ENCODE results near the gene PDIA5. TPM values are rescaled to one million over a fixed set of nuclear protein-coding genes. Genes with fewer than 3 reads are reported as not detected.
A peak's percentile ranks its signal among the peaks of the same experiment; 100 is the strongest.

The PDIA5 gene
- total RNA-seq, 6 donors from 2014 or later = 25.1 to 38.8 (median 32.9) TPM

- H3K27ac ChIP-seq = no peak overlapping the region
- no peak for ATAC-seq (ENCODE audit: low FRiP score in 2 of 2)
- H3K4me3 ChIP-seq = no peak overlapping the region
- no peak for DNase-seq
- H3K27me3 ChIP-seq = no peaks in the 10 kb centered on the region
- WGBS, 2 donors = 94 to 98% methylated on average over 1 of the region's 1 CpG
- H3K9me3 ChIP-seq = no peaks in the 10 kb centered on the region
- no peak for TF ChIP-seq POLR2A (IDR thresholded peaks at IDR 0.05)
- TF ChIP-seq POLR2AphosphoS5 (IDR thresholded peaks at IDR 0.05) = no peak
- TF ChIP-seq EP300 (IDR thresholded peaks at IDR 0.05) = no peak
- TF ChIP-seq CTCF (IDR thresholded peaks at IDR 0.05) = no peak
- no peaks in the 10 kb centered on the region for H3K36me3 ChIP-seq
- H3K4me1 ChIP-seq = peaks cover 3 to 9% (median 7%) of the 10 kb centered on the region in 4 donors
These were observed 131.5 kb downstream of the PDIA5 start for GRCh38 chr3:123198372-123198771.

DNA sequence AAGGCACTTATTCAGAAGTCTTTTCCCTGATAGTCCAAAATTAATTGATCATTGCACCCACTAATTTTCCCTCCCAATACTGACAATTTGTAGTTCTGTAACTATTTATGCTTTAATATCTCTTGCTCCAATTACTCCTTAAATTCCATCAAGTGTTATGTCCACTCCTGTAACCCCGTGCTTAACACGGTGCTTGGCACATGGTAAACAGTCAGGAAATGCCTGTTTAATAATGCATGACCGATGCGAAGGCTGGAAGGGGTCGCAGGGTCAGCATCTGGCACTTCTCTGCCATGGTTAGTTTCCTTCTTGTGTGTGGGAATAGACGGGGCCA is 134.4 kb downstream of the PDIA5 start:
- 1 to 2% methylated on average over 6 of the region's 6 CpGs for WGBS, 2 donors
- Histone ChIP-seq H3K4me3 (peak overlapping the region; percentile 77 to 96 (median 90)), H3K27me3 (no peaks in the 10 kb centered on the region), H3K4me1 (peaks cover 3 to 9% (median 7%) of the 10 kb centered on the region in 4 donors), H3K27ac (peak overlapping the region; percentile 86 to 93 (median 92)), H3K36me3 (no peaks in the 10 kb centered on the region), H3K9me3 (no peaks in the 10 kb centered on the region)
- TF ChIP-seq POLR2A (IDR thresholded peaks at IDR 0.05) = no peak
- TF ChIP-seq CTCF (IDR thresholded peaks at IDR 0.05) = no peak
- no peak for TF ChIP-seq EP300 (IDR thresholded peaks at IDR 0.05)
- no peak for TF ChIP-seq POLR2AphosphoS5 (IDR thresholded peaks at IDR 0.05)
- ATAC-seq (ENCODE audit: low FRiP score in 2 of 2) = no peak
- no peak for DNase-seq

- Histone ChIP-seq H3K4me1 (peaks cover 3 to 9% (median 7%) of the 10 kb centered on the region in 4 donors), H3K4me3 (peak within 1 kb of the TSS; percentile 77 to 96 (median 90)), H3K27ac (peak within 1 kb of the TSS; percentile 86 to 93 (median 92)), H3K27me3 (no peaks in the 10 kb centered on the region), H3K9me3 (no peaks in the 10 kb centered on the region), H3K36me3 (no peaks in the 10 kb centered on the region)
- ATAC-seq (ENCODE audit: low FRiP score in 2 of 2) = peak; percentile 99 to 100
- DNase-seq = peak; percentile 96 to 97
- 0% methylated on average over 42 to 60 of the region's 60 CpGs for WGBS, 2 donors
- TF ChIP-seq POLR2AphosphoS5 (IDR thresholded peaks at IDR 0.05) (peak; percentile 83 to 94), CTCF (IDR thresholded peaks at IDR 0.05) (no peak), POLR2A (IDR thresholded peaks at IDR 0.05) (peak in 3 of 4 donors; percentile 61 to 84 (median 62))
These were observed 135.0 kb downstream of the PDIA5 start, which contains the start of gene SEC22A for GRCh38 chr3:123201557-123202427. Gene SEC22A (plus strand): TSS chr3:123201943. CDS start chr3:123209218, 7,275 bp downstream.

DNA sequence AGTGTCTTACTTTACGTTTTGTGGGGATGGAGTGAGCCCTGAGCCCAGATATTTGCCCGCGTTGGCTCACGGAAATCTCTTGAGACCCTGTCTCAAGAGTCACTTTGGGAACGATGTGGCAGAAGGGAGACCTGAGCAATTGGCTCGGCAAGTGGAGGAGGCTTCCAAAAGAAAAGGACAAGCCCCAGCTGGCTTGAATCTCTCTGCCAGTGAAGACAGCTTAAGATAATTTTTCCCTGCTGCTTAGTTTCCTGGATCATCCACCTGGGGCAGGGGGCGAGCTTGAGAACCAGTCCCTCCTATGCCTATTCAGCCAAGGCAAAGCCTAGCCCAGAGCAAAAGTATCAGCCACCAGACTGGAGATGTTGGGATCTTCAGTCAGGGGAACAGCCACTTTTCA is 135.6 kb downstream of the PDIA5 start:
- peak overlapping the region; percentile 86 to 93 (median 92) for H3K27ac ChIP-seq
- peak overlapping the region; percentile 77 to 96 (median 90) for H3K4me3 ChIP-seq
- ATAC-seq (ENCODE audit: low FRiP score in 2 of 2) (peak in 1 of 2 donors; percentile 1), DNase-seq (no peak)
- no peaks in the 10 kb centered on the region for H3K27me3 ChIP-seq
- TF ChIP-seq POLR2AphosphoS5 (IDR thresholded peaks at IDR 0.05) (no peak), EP300 (IDR thresholded peaks at IDR 0.05) (no peak), CTCF (IDR thresholded peaks at IDR 0.05) (no peak), POLR2A (IDR thresholded peaks at IDR 0.05) (no peak)
- 1 to 7% methylated on average over 5 to 7 of the region's 7 CpGs for WGBS, 2 donors
- H3K4me1 ChIP-seq = peaks cover 3 to 9% (median 7%) of the 10 kb centered on the region in 4 donors
- no peaks in the 10 kb centered on the region for H3K36me3 ChIP-seq
- H3K9me3 ChIP-seq = no peaks in the 10 kb centered on the region

Other genes with a start within 250 kb of the PDIA5 start
- under 1 TPM in 4 of 6 donors, not detected in 2; 0.33 to 0.71 (median 0.65) TPM for gene SEMA5B, start 39.3 kb upstream of the PDIA5 start, total RNA-seq
- 10 to 100 TPM in 5 of 6 donors, 1 to 10 TPM in 1; 5.5 to 22.5 (median 12.3) TPM for gene SEC22A, start 134.9 kb downstream of the PDIA5 start, total RNA-seq

Measured in upper lobe of left lung (tissue), 6 donors.